Stimulated activated CD4-positive, alpha-beta T cell treated with anti-CD3 and anti-CD28 coated beads, Interleukin-4, amount 100 ng/mL, for 24 hours (primary cell): Measurements from ENCODE around the gene MARK1.
"Not testable (repeated sequence)": the region's sequence is repeated elsewhere in the genome, so short reads cannot be mapped to it uniquely, and the experiment has no call there.

Source experiments
- DNase-seq: peaks from one replicate; pipeline ENCODE4 v3.0.0-alpha.2; 2020

MARK1 gene

DNA sequence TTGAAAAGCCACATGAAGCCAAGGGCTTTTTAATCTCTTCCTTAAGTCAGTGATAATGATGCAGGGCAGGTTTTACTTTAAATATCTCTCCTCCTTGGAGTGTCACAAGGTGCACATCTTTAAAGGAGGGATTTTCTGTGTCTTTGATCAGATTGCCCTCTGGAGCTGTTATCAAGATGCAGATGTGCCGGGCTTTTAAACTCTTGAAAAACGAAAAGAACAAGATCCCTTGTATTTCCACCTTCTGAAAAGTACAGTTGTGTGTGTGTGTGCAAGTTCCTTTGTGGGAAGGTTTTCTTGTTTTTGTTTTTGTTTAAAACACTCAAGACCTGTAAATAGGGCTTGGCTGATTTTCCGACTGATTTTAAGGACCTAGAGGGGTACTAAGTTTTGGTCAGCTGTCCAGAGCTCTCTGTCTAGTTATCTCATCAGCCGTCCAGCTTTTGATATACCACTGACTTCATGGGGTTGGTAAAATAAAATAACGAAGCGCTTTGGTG is 1.6 kb downstream of the MARK1 start:
- no peak for DNase-seq

DNA sequence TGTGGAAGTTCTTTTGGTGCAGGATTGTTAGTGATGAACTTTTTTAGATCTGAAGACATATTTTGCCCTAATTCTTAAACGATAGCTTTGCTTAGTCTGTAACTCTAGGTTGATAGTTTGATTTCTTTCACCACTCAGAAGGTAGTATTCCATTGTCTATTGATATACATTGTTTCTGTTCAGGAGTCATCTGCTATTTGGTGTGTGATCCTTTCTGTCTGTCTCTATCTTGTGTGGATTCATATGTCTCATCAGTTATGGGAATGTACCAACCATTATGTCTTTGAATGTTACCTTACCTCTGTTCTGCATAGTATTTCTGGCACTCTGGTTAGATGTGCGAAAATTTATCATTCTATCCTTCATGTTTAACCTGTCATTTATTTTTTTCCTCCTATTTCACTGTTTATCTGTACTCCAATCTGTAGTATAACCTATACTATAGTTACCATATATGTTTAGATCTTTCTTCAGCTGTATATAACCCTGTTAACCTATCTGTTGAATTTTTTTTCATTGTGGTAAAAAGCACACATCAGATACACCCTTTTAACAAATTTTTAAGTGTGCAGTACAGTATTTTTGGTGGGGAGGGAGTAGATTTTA is 5.7 kb downstream of the MARK1 start:
- DNase-seq: no peak

DNA sequence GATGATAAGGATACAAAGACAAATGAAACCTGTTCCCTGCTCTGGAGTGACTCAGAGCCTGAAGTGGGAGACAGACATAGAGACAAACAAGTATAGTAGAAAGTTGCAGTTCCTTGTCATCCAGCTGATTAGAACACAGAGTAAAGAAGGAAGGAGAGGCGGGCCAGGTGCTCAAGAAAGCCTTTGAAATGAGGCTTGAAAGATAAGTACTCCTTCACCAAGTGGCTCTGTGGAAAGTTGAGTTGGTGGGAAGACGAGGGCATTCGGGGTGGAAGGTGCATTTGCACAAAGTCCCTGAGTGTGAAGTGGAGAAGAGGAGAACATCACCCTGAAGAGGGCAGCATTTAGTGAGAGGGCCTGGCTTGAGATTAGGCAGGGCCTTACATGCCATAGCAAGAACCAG is 17.0 kb downstream of the MARK1 start:
- DNase-seq: no peak

DNA sequence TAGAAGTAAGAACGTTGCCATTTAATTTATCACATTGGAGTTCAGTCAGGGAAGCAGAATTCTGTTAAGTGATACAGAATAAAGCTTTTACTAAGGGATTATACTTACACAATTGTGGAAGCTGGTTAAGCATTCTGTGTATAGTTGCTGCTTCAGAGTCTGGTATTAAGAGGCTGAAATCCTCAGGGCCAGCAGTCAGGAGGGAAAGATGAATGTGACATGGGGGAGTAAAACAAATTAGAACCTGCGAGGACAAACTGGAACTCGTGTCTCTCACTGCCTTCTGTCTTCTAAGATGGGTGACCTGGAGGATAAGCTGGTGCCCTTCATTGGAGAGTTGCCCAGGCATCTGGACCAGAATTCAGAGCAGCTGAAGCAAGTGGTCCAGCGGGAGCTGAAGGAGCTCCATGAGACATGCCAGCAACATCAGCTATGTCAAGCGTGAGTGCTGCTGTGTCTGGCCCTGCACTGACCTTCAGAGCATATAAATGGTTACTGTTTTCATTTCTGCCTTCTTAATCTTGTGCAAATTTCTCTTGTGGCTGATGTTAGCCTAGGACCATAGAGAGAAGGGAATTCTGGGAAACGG is 23.0 kb downstream of the MARK1 start:
- no peak for DNase-seq

DNA sequence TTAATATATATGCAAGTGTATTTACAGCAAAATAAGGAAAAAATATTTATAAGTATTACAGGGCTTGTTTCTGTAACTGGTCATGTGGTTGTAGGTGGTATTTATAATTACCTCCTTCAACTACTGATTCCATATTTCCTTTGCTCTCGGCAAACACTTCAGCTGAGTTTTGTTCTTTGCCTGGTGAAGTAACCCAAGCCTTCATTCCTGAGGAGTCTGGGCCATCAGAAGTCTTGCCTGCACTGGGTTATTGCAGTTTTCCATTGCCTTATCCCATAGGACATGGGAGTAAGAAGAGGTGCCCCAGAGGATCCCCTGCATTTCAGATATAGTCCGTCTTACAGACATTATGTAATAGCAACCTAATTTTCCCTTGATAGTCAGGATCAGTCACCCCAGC is 23.8 kb downstream of the MARK1 start:
- DNase-seq: no peak

DNA sequence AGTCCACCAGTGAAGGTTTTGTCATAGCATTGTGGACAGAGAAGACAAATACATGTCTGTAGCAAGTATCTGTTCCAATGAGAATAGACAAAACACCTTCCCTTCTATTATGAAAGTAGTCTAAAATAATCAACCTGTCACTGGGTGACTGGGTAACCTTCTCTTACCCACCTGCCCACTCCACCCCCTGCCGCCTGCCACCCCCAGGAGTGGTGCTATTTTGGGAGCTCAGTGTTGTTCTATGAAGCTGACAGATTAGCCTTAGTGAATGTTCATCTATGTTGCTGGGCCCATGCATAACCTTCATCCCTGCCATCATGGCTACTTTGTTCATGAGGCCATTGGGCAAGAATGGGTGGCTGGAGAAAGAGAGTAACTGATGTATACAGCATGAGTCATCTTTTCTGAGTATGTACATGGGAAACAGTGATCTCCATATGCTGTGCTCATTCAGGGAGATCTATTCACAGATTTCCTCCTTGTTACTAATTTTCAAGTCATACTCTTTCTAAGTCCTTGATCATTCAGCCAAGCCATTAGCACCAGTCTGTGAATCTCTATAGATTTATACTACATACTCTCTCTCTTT is 24.8 kb downstream of the MARK1 start:
- DNase-seq: no peak

DNA sequence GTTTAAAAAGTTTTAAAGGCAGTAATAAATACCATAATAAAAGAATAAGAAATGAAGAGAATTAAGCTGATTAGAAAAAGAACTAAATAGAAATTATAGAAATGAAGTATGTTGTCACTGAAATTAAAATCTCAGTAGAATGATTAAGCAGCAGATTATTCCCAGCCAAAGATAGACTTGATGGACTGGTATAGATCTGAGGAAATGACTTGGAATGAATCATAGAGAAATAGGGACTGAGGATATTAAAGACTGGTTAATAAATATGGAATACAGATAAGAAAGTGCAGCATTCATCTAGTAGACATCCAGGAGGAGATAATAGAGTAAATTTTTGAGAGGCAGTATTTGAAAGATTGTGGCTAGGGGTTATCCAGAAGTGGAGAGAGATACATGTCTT is 28.7 kb downstream of the MARK1 start:
- no peak for DNase-seq

DNA sequence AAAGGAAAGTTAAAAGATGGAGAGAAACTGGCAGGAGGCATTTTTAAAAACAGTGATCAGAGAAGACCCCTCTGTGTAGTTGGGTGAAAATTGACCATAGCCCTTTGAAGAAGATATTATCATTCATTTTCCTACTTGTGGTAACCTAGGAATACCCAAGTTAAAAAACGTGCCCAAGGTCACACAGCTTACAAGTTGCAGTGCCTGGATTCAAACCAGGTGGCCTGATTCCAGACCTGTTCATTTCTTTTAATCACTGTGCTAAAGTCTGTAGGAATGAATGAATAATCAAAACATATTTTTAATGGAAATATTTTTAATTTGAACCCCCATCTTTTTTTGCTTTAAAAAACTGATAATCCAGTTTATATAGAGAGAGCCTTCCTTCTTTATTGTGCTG is 35.6 kb downstream of the MARK1 start:
- DNase-seq: no peak

DNA sequence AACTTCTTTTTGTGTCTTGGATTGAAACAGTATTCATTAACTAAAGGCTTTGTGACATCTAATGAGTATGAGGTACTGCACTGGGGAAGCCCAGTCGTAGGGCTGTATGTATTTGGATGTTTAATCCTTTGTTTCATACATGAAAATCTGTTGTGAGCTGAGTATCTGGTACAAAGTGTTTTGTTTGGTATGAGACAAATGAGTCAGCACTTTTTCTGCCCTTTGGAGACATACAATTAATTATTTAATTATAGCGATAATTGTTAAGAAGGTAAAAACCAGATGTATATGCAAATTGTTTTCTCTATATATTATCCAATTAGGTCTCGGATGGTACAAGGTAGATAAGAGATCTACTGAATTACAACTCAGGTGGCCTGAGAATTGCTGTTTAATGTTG is 36.3 kb downstream of the MARK1 start:
- DNase-seq: no peak

DNA sequence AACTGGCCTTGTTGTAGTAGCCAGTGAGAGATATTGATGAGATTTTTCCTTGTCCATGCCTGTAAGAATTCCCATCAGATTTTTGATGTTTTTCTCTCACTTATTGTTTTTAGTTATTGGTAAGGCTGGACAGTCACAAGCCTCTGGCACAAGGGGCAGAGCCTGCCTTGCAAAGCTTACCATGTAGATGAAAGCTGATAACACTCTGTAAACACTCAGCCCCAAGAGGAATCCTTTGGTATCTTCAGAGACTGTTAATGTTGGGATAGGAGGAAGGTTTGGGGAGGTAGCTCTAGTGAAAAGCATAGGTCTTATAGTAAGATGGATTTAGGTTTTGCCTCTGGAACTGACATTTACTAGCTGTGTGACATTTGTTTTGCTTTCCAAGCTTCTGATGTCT is 37.7 kb downstream of the MARK1 start:
- DNase-seq: no peak

DNA sequence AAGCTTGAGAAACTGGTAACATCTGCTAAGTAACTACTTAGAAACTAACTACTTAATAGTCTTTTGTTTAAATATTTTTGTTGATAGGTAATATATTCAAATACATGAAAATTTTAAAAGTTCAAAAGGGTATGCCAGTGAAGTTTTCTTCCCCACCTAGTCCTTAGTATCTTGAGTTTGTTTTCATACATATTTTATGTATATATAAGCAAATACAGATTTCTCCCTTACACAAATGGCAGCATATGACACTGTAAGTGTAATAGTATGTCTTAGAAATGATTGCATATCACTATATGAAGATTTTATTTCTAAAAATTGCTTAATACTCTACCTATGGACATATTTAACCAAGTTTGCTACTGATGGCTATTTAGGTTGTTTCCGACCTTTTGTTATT is 38.9 kb downstream of the MARK1 start:
- DNase-seq: no peak

DNA sequence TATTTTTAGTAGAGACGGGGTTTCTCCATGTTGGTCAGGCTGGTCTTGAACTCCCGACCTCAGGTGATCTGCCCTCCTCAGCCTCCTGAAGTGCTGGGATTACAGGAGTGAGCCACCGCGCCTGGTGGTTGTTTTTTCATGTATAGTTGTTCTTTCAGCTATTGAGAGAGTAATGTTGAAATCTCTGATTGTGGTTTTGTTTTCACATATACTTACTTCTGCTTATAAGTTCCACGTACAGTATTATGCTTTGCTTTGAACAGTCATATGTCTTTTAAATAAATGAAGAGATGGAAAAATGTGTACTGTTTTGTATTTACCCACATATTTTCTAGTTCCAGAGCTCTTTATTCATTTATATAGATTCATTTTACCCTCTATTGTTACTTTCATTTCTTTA is 44.5 kb downstream of the MARK1 start:
- DNase-seq: no peak

DNA sequence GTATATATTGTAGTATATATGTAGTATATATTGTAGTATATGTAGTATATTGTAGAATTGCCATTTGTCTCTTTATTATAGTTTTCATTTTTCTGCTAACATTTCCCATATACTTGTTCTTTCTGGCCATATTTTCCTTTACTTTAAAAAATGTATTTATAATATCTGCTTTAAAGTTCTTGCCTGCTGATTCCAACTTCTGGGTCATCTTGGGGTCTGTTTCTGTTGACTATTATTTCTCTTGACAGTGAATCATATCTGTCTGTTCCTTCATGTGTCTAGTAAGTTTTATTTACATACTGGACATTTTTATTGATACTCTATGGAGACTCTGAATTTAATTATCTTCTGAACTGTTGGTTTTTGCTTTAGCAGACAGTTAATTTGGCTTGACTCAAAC is 45.9 kb downstream of the MARK1 start:
- DNase-seq: no peak

DNA sequence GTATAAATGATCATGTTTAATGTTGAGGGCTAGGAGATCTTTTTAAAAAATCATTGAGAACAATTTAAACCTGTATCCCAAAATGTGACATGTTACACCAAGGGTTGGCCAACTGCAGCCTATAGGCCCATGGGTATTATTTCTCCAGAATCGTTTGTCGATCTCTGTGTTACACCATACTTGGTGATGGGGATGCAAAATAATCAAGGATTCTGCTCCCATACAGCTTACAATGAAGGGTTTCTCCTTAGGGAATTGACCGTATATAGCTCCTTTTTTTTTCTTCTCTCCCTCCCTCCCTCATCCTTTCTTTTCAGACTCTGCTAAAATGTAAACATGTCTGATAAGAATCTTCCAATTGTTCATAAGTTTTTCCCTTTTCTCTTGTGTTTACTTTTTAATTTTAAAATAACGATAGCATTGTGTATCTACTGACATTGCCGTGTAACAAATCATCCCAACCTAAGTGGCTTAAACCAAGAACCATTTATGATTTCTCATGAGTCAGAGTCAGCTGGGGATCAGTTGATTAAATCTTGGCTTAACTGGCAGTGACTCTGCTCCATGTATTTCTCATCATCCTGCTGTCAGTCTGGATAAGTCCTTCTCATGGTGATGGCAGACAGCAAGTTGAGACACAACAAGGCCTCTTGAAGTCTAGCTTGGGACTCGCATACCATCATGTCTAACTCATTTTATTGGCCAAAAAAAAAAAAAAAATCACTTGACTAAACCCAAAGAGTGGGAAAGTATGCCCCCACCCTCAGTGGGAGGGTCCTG is 48.0 kb downstream of the MARK1 start:
- DNase-seq: no peak

DNA sequence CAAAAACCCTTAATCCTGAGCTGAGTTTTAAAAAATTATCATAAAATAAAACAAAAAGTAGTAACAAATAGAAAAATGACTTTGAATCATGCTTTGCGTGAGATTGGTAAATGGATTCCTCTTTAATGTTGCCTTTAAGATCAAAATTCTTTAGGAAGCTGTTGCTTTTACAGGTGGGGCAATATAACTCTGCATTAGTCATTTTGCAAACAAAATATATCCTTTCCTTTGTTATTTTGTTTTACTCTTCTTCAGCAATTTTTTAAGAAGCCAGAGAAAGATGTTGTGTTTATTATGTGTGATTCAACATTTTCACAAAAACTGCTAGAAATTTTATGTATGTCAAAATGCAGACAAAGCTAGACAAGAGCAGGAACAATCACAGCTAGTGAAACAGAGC is 50.0 kb downstream of the MARK1 start:
- DNase-seq: no peak

DNA sequence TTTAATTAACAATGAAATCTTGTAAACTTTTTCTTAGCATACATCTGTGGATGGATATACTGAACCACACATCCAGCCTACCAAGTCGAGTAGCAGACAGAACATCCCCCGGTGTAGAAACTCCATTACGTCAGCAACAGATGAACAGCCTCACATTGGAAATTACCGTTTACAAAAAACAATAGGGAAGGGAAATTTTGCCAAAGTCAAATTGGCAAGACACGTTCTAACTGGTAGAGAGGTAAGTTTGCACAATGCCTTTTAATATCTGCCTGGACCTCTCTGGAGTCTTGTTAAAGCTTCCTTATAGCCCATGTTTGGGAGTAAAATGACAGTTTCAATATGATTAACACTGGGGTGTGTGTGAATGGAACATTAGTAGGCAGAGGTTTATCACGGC is 51.4 kb downstream of the MARK1 start:
- DNase-seq: no peak

DNA sequence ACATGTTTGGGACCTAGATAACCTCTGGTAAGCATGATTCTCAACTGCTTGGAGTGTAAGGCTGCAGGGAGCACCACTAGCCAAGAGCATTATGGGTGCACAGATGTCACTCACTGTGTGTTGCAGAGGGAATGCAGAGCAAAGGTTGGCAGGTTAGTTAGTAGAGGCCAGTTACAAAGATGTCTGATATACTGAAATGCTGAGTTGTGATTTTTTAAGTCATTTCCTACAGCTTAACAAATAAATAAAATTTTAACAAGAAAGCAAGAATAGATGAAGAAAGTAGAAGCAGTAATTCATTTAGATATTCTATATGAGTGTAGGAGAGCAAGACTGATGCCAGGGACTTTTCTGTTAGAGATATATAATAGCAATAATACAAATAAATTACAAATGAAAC is 64.8 kb downstream of the MARK1 start:
- DNase-seq: no peak

DNA sequence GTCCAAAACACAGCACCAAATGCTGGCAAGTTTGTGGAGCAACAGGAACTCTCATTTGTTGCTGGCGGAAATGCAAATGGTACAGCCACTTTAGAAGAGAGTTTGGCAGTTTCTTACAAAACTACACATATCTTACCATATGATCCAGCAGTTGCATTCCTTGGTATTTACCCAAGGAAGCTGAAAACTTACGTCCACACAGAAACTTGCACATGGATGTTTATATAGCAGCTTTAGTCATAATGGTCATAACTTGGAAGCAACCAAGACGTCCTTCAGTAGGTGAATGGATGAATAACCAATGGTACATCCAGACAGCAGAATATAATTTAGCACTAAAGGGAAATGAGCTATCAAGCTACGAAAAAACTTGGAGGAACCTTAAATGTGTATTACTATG is 66.4 kb downstream of the MARK1 start:
- DNase-seq: no peak

DNA sequence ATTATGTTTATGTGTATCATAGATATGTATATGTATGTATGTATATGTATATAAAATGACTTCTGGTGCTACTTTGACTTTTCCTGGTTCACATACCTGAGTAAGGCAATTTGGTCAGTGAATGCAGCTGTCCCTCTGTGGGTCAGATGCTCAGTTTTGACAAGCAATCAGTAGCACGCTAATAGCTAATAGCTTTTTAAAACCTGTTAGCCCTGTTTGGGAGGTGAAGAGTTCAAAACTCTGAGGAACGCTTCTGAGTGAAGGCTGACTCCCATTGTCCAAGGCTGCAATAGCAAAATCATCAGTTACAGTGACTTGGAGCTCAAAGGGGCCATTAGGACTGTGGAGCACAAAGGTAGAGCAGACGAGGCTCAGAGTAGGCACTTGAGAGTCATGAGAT is 67.2 kb downstream of the MARK1 start:
- DNase-seq: no peak

DNA sequence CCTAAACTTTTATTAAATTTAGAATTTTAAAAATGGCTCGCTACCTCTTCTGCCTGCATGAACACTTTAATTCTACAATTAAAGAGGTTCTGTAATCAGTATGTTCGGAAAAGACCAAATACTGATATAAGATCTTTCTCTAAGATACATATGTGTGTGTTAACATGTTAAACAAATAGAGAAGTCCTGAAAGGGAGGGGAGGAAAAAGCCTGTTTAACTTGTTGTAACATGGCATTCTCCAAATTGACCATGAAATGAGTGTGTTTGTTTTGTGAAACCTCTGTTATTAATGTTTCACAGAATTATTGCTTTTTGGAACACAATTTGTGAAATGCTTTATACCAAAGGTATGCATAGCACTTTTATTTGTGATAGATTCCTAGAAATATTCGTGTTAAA is 77.0 kb downstream of the MARK1 start:
- no peak for DNase-seq

DNA sequence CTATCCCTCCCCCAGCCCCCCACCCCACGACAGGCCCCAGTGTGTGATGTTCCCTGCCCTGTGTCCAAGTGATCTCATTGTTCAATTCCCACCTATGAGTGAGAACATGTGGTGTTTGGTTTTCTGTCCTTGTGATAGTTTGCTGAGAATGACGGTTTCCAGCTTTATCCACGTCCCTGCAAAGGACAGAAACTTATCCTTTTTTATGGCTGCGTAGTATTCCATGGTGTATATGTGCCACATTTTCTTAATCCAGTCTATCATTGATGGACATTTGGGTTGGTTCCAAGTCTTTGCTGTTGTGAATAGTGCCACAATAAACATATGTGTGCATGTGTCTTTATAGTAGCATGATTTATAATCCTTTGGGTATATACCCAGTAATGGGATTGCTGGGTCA is 77.7 kb downstream of the MARK1 start:
- DNase-seq: not testable (repeated sequence)

DNA sequence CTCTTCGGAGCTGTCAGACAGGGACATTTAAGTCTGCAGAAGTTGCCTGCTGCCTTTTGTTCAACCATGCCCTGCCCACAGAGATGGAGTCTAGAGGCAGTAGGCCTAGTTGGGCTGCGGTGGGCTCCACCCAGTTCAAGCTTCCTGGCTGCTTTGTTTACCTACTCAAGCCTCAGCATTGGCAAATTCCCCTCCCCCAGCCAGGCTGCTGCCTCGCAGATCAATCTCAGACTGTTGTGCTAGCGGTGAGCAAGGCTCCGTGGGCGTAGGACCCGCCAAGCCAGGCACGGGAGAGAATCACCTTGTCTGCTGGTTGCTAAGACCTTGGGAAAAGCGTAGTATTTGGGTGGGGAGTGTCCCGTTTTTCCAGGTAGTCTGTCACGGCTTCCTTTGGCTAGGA is 83.2 kb downstream of the MARK1 start:
- not testable (repeated sequence) for DNase-seq

DNA sequence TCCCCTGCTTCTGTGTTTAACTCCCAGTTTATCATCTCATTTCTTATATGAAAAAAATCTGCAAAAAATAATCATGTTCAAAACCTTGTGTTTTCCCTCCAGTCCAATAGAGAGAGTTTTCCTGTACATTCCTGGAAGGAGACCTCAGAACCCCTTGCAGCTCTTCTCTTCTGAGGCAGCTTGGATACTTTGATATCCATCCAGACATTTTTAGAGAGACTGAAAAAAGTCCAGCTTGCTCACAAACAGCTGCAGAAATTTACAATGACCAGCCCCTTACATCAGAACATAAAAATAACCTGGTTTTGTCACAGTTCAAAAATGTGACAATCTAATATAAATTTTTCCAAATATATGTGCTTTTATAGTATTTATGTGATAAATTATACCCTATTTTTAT is 88.9 kb downstream of the MARK1 start:
- DNase-seq: no peak

DNA sequence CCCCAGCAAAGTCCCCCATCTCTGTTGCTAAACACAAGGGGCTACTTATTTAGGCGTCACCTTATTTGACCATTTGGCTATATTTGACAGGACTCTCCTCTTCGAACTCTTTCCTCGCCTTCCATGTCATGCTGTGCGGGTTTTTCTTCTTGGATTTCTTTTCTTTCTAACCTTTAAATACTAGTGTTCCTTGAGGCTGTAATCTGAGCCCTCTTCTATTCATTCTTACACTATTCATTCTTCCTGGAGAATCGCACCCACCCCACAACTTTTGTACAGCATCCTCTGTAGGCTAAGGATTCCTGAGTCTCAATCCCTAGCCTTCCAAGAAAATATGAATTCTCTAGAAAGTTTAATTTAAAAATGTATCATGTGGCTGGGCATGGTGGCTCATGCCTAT is 100.5 kb downstream of the MARK1 start:
- DNase-seq: no peak
